Naive thymus-derived CD4-positive, alpha-beta T cell (primary cell): ENCODE results near the gene ZFAND3. TPM values are rescaled to one million over a fixed set of nuclear protein-coding genes. Genes with fewer than 3 reads are reported as not detected.

Experiments used
- ATAC-seq: fragments of 150-1000 bp; cut with Tn5 transposase; 2 replicates; pipeline ENCODE4 v1.10.0; 2021; ENCODE audit warnings: mild to moderate bottlenecking, moderate library complexity
- CTCF ChIA-PET: fragments of 350-600 bp; sonication (Branson Sonifier 250); formaldehyde crosslinking; loops from one replicate; lab custom pipeline; 2021; ENCODE audit warnings: antibody characterized with exemption; lab: Charles Lee
- POLR2A ChIA-PET: fragments of 350-600 bp; sonication (Branson Sonifier 250); formaldehyde crosslinking; loops from one replicate; lab custom pipeline; 2021; ENCODE audit warnings: antibody characterized with exemption, inconsistent platforms; lab: Charles Lee
- DNase-seq, 9 donors: peaks; one replicate each; pipeline versions ENCODE4 v3.0.0 to v3.0.0-alpha.2; 2020 to 2022; ENCODE audit warnings: mixed read lengths in 1 of 9
- H3K27ac ChIP-seq: one replicate; pipeline ENCODE4 v1.7.0; 2013; ENCODE audit warnings: mild to moderate bottlenecking, low read depth, low read length, moderate library complexity
- H3K27me3 ChIP-seq, 2 donors: one replicate each; pipeline ENCODE4 v1.7.0; 2013; ENCODE audit warnings: low read length in 2 of 2, mild to moderate bottlenecking in 2 of 2, moderate library complexity in 2 of 2; ENCODE audit not compliant: control insufficient read depth in 2 of 2, insufficient read depth in 2 of 2
- H3K36me3 ChIP-seq, 3 experiments: 1 replicate in 2 of 3; 2 replicates in 1 of 3; pipeline ENCODE4 v1.7.0; 2013; ENCODE audit warnings: low read length in 3 of 3, mild to moderate bottlenecking in 3 of 3, moderate library complexity in 1 of 3; ENCODE audit not compliant: insufficient read depth in 3 of 3, control insufficient read depth in 2 of 3
- H3K4me1 ChIP-seq, 2 donors: one replicate each; pipeline ENCODE4 v1.7.0; 2013; ENCODE audit warnings: low read length in 2 of 2, mild to moderate bottlenecking in 2 of 2, moderate library complexity in 1 of 2; ENCODE audit not compliant: control insufficient read depth in 2 of 2, insufficient read depth in 2 of 2
- H3K4me3 ChIP-seq: 2 replicates; pipeline ENCODE4 v1.7.0; 2013; ENCODE audit warnings: mild to moderate bottlenecking, low read length
- H3K9me3 ChIP-seq, 3 experiments: 1 replicate in 2 of 3; 2 replicates in 1 of 3; pipeline ENCODE4 v1.7.0; 2013; ENCODE audit warnings: low read length in 3 of 3; ENCODE audit not compliant: control insufficient read depth in 2 of 3
- H3K27ac Mint-ChIP-seq, 9 donors: one replicate each; pipeline ENCODE4 v1.8.0; 2020 to 2022; ENCODE audit warnings: mixed read lengths in 9 of 9, mild to moderate bottlenecking in 8 of 9, moderate library complexity in 5 of 9, inconsistent platforms in 2 of 9
- H3K27me3 Mint-ChIP-seq, 5 donors: one replicate each; pipeline ENCODE4 v1.8.0; 2021 to 2022; ENCODE audit warnings: mixed read lengths in 5 of 5, mild to moderate bottlenecking in 1 of 5
- H3K36me3 Mint-ChIP-seq, 5 donors: one replicate each; pipeline ENCODE4 v1.8.0; 2020 to 2022; ENCODE audit warnings: mixed read lengths in 5 of 5, mild to moderate bottlenecking in 3 of 5, inconsistent platforms in 1 of 5
- H3K4me1 Mint-ChIP-seq, 7 donors: one replicate each; pipeline ENCODE4 v1.8.0; 2020 to 2022; ENCODE audit warnings: mixed read lengths in 7 of 7, mild to moderate bottlenecking in 3 of 7, inconsistent platforms in 1 of 7
- H3K4me3 Mint-ChIP-seq, 10 donors: one replicate each; pipeline ENCODE4 v1.8.0; 2020 to 2022; ENCODE audit warnings: mild to moderate bottlenecking in 10 of 10, mixed read lengths in 10 of 10, moderate library complexity in 6 of 10, inconsistent platforms in 2 of 10
- H3K9me3 Mint-ChIP-seq, 11 donors: one replicate each; pipeline ENCODE4 v1.8.0; 2020 to 2022; ENCODE audit warnings: mixed read lengths in 11 of 11, mild to moderate bottlenecking in 4 of 11, inconsistent platforms in 1 of 11, moderate library complexity in 1 of 11
- intact Hi-C, 2 donors: fragments of 100-400 bp; cut with micrococcal nuclease; formaldehyde crosslinking; loops; one replicate each; pipeline ENCODE4 v1.15.1; 2023
- polyA plus RNA-seq, 2 donors: library from polyadenylated mRNA; unstranded; fragments of 300-500 nt; fragmentation: Illumina TruSeq; gene quantifications; one replicate each; pipeline ENCODE4 v1.2.3, GENCODE V29; 2021
- total RNA-seq, 6 experiments: library from RNA in 5 of 6; stranded (reverse) in 5 of 6; gene quantifications; 1 replicate in 5 of 6; 2 replicates in 1 of 6; pipeline ENCODE4 v1.2.3 and lab custom pipeline; 2021 to 2026

Gene ZFAND3
- total and polyA plus RNA-seq, 7 experiments from 2014 or later = 3.5 to 55.0 (median 37.1) TPM

DNA sequence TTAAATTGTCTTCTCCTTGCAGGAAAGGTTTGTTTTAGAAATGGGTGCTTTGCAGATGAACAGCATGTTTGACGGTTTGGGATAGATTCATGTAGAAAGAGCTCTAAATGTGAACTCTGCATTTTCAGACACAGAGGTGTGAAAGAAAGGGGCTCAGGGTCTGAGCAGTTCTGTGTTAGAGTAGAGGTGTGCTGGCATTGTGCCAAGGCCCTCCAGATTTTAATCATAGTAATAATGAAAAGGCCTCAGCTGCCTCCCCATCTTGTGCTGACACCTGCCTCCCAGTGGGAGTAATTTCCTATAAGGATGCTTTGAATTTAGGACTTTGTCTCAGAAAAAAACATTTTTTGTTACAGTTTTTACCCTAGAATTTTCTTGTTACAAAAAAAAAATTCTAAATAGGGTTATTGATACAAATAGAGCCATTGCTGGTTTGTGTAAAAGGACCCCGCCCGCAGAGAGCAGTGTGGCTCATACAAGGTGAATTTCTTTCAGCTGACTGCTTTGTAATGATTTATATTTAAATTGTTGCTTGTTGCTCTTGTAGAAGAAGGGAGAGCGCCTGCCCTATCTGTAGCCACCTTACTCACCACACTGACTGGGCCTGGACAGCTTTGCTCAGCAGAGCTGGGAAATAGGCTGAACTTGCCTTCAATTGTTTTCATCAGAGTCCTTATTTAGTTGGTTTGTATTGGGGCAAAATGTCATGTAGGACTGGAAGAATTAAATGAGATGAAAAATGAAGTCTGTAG, 294.5 kb downstream of the ZFAND3 start:
- no peaks in the 10 kb centered on the region for H3K4me1 ChIP-seq
- Mint-ChIP-seq H3K4me1 (peaks cover 11 to 40% (median 28%) of the 10 kb centered on the region in 7 donors), H3K4me3 (no peak overlapping the region), H3K27ac (peak overlapping the region in 3 of 9 donors; percentile 23 to 58 (median 25)), H3K36me3 (peaks cover 3 to 36% (median 3%) of the 10 kb centered on the region in 5 donors), H3K9me3 (no peaks in the 10 kb centered on the region), H3K27me3 (no peaks in the 10 kb centered on the region)
- no peaks in the 10 kb centered on the region for H3K9me3 ChIP-seq
- H3K27me3 ChIP-seq = no peaks in the 10 kb centered on the region
- H3K27ac ChIP-seq = no peak overlapping the region
- POLR2A ChIA-PET = no interaction called here
- H3K4me3 ChIP-seq = no peak overlapping the region
- peaks cover 0 to 10% (median 0%) of the 10 kb centered on the region in 3 experiments for H3K36me3 ChIP-seq
- ATAC-seq (no peak), DNase-seq (no peak)
- CTCF ChIA-PET = no interaction called here
- intact Hi-C loops = no loop called here

DNA sequence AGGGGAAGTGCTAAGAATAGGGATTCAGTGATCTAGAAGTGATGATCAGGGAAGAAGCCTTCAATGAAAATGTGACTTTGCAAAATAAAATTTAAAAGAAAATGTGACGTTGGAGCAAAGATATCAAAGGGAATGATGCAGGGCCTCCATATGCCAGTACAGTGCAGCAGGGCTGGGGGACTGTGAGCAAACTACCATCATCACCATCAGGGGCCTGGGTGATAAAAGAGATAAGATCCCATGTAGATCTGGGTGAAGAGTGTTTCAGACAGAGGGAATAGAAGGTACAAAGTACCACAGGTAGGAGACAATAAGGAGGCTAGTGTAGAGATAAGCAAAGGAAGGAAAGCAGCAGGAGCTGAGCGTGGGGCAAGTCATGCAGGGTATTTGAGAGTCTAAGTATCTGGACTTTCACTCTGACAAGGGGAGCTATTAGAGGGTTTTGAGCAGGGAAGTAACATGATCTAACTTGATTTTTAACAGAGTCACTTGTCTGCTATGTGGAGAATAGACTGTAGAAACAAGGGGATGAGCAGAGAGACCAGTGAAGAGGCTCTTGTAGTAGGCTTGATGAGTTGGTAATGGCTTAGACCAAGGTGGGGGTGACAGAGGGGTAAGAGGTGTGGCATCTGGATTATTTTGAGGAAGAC, 295.6 kb downstream of the ZFAND3 start:
- peak overlapping the region in 5 of 9 donors; percentile 1 to 71 (median 34) for H3K27ac Mint-ChIP-seq
- CTCF ChIA-PET = no interaction called here

DNA sequence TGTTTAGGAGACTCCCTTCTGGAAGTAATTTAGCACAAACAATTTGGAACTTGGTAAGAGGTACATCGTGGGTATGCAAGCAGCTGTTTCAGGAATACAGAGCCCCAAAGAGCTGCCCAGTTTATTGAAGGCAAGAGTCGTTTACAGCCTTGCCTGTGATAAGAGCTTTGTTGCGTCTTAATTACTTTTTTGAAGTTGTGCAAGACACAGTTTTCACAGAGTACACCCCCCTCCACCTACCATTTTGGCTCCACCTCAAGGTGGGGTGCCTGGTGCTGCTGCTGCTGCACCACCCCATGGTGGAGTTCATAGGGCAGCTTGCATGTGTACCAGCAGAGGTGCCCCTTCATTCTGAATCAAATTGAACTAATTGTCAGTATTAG, 296.1 kb downstream of the ZFAND3 start:
- ChIA-PET POLR2A (no interaction called here), CTCF (no interaction called here)
- no peak for DNase-seq
- Mint-ChIP-seq H3K4me1 (peaks cover 4 to 31% (median 14%) of the 10 kb centered on the region in 7 donors), H3K27ac (peak overlapping the region in 1 of 9 donors; percentile 34), H3K27me3 (no peaks in the 10 kb centered on the region), H3K36me3 (peaks cover 3 to 42% (median 11%) of the 10 kb centered on the region in 5 donors), H3K4me3 (no peak overlapping the region), H3K9me3 (no peaks in the 10 kb centered on the region)
- no peaks in the 10 kb centered on the region for H3K4me1 ChIP-seq
- intact Hi-C loops = no loop called here
- peaks cover 0 to 17% (median 0%) of the 10 kb centered on the region in 3 experiments for H3K36me3 ChIP-seq
- no peak overlapping the region for H3K4me3 ChIP-seq
- H3K27ac ChIP-seq = no peak overlapping the region
- no peak for ATAC-seq
- H3K9me3 ChIP-seq = no peaks in the 10 kb centered on the region
- H3K27me3 ChIP-seq = no peaks in the 10 kb centered on the region

More for the DNA sequence above, 295.6 kb downstream of the ZFAND3 start:
- intact Hi-C loops = no loop called here
- Mint-ChIP-seq H3K4me3 (no peak overlapping the region), H3K4me1 (peaks cover 6 to 36% (median 19%) of the 10 kb centered on the region in 7 donors), H3K36me3 (peaks cover 3 to 41% (median 11%) of the 10 kb centered on the region in 5 donors), H3K9me3 (no peaks in the 10 kb centered on the region), H3K27me3 (no peaks in the 10 kb centered on the region)
- H3K36me3 ChIP-seq = peaks cover 0 to 17% (median 0%) of the 10 kb centered on the region in 3 experiments
- H3K4me3 ChIP-seq = no peak overlapping the region
- H3K4me1 ChIP-seq = no peaks in the 10 kb centered on the region
- H3K27me3 ChIP-seq = no peaks in the 10 kb centered on the region
- no peaks in the 10 kb centered on the region for H3K9me3 ChIP-seq
- ATAC-seq = no peak
- POLR2A ChIA-PET = no interaction called here
- DNase-seq = no peak
- no peak overlapping the region for H3K27ac ChIP-seq

DNA sequence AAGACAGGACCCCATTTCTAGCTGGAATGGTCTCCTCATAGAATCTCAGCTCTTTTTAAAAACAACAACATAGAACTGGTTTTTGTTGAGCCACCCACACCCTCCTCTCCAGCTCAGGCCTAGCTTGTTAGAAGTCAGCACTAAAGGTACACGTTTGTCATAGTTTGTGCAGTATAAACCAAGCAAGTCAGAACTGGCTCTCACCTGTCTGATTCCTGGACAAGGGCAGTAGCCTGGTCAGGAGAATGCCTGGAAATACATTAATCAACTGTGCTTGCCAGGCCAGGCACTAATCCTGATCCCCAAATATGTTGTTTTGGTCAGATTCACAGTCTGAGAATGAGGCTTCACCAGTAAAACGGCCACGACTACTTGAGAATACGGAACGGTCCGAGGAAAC, 296.7 kb downstream of the ZFAND3 start:
- Histone ChIP-seq H3K27me3 (no peaks in the 10 kb centered on the region), H3K4me3 (no peak overlapping the region), H3K4me1 (no peaks in the 10 kb centered on the region), H3K27ac (no peak overlapping the region), H3K36me3 (peaks cover 0 to 21% (median 0%) of the 10 kb centered on the region in 3 experiments), H3K9me3 (no peaks in the 10 kb centered on the region)
- Mint-ChIP-seq H3K36me3 (peaks cover 3 to 48% (median 14%) of the 10 kb centered on the region in 5 donors), H3K9me3 (no peaks in the 10 kb centered on the region), H3K27ac (peak overlapping the region in 1 of 9 donors; percentile 28), H3K4me1 (peaks cover 2 to 28% (median 11%) of the 10 kb centered on the region in 7 donors), H3K27me3 (no peaks in the 10 kb centered on the region), H3K4me3 (no peak overlapping the region)
- DNase-seq (no peak), ATAC-seq (no peak)
- ChIA-PET POLR2A (no interaction called here), CTCF (no interaction called here)
- intact Hi-C loops = no loop called here

DNA sequence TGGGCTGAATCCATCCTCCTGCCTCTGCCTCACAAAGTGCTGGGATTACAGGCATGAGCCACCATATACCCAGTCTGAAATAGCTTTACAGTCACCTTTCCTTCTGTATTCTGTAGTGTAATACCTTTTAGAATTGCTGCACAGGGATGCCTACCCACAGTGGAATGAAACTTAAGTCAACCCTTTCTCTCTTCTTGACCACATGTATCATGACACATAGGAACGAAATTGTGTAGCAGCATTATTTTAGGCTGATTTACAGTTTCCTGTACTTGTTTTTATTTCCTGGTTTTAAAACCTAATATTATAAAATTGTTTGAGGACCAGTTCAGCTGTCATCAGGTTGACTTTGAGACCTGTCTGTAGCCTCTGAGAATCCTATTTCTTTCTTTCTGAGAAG, 297.8 kb downstream of the ZFAND3 start:
- Histone ChIP-seq H3K9me3 (no peaks in the 10 kb centered on the region), H3K27me3 (no peaks in the 10 kb centered on the region), H3K4me1 (no peaks in the 10 kb centered on the region), H3K36me3 (peaks cover 0 to 25% (median 0%) of the 10 kb centered on the region in 3 experiments), H3K4me3 (no peak overlapping the region), H3K27ac (no peak overlapping the region)
- ATAC-seq = no peak
- DNase-seq = no peak
- peaks cover 3 to 23% (median 11%) of the 10 kb centered on the region in 7 donors for H3K4me1 Mint-ChIP-seq
- no peaks in the 10 kb centered on the region for H3K27me3 Mint-ChIP-seq
- intact Hi-C loops = no loop called here
- ChIA-PET POLR2A (no interaction called here), CTCF (no interaction called here)
- H3K9me3 Mint-ChIP-seq = no peaks in the 10 kb centered on the region
- H3K36me3 Mint-ChIP-seq = peaks cover 10 to 58% (median 24%) of the 10 kb centered on the region in 5 donors
- peak overlapping the region in 2 of 9 donors; percentile 7 to 56 for H3K27ac Mint-ChIP-seq
- no peak overlapping the region for H3K4me3 Mint-ChIP-seq

DNA sequence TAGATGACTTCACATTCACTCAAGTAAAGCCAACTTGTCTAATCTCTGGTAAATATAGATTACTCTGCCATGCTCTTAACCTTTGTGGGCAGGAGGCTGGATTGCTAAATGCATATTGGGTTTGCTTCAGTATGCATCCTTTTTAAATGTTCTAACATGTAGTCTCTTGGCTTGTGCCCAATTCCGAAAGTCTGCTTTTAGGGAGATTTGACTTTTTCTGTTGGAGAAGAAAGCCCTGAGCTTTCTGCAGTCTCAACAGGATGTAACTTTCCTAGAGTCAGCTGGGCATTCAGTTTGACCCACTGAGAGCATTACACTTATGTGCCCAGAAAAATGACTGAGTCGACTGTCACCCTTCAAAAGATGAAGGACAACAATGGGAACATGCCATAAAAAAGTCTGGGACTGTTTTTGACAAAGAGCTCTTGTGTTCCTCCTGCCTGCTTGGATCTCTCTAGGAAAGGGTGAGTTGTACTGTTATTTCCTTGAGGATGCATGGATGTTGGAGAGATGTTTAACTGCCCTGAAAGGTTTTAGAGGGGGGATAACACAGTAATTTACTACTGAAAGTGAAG, 299.4 kb downstream of the ZFAND3 start:
- Mint-ChIP-seq H3K4me1 (peaks cover 3 to 24% (median 10%) of the 10 kb centered on the region in 7 donors), H3K27ac (no peak overlapping the region), H3K36me3 (peaks cover 11 to 74% (median 40%) of the 10 kb centered on the region in 5 donors), H3K27me3 (no peaks in the 10 kb centered on the region), H3K9me3 (peaks cover 0 to 6% (median 0%) of the 10 kb centered on the region in 11 donors), H3K4me3 (no peak overlapping the region)
- CTCF ChIA-PET = no interaction called here
- intact Hi-C loops = no loop called here
- POLR2A ChIA-PET = no interaction called here
- Histone ChIP-seq H3K4me1 (no peaks in the 10 kb centered on the region), H3K4me3 (no peak overlapping the region), H3K36me3 (peaks cover 0 to 29% (median 0%) of the 10 kb centered on the region in 3 experiments), H3K27me3 (no peaks in the 10 kb centered on the region), H3K9me3 (no peaks in the 10 kb centered on the region), H3K27ac (no peak overlapping the region)
- ATAC-seq = no peak
- DNase-seq = no peak
